Activated B cell treated with CpG ODN at 0.5 μM for 24 hours (primary cell): Measurements from ENCODE around the gene GPR32. TPM values are rescaled to one million over a fixed set of nuclear protein-coding genes. Genes with fewer than 3 reads are reported as not detected.

Source experiments
- ATAC-seq: fragments of 200-7000 bp; cut with Tn5 transposase; one replicate; pipeline ENCODE4 v1.10.0; 2021; ENCODE audit warnings: low read depth, mild to moderate bottlenecking, moderate library complexity
- CTCF ChIA-PET: fragments of 350-600 bp; sonication (Branson Sonifier 250); formaldehyde crosslinking; loops from one replicate; lab custom pipeline; 2021; ENCODE audit warnings: antibody characterized with exemption; lab: Charles Lee
- POLR2A ChIA-PET: fragments of 350-600 bp; sonication (Branson Sonifier 250); formaldehyde crosslinking; loops from one replicate; lab custom pipeline; 2021; ENCODE audit warnings: antibody characterized with exemption; lab: Charles Lee
- DNase-seq: peaks from one replicate; pipeline ENCODE4 v3.0.0; 2022
- H3K27ac Mint-ChIP-seq: one replicate; pipeline ENCODE4 v1.8.0; 2020; ENCODE audit warnings: mixed read lengths
- H3K27me3 Mint-ChIP-seq: one replicate; pipeline ENCODE4 v1.8.0; 2021; ENCODE audit warnings: mixed read lengths
- H3K36me3 Mint-ChIP-seq: one replicate; pipeline ENCODE4 v1.8.0; 2021; ENCODE audit warnings: low read depth, mixed read lengths
- H3K4me1 Mint-ChIP-seq: one replicate; pipeline ENCODE4 v1.8.0; 2021; ENCODE audit warnings: mixed read lengths
- H3K4me3 Mint-ChIP-seq: one replicate; pipeline ENCODE4 v1.8.0; 2020; ENCODE audit warnings: mild to moderate bottlenecking, mixed read lengths
- H3K9me3 Mint-ChIP-seq: one replicate; pipeline ENCODE4 v1.8.0; 2020; ENCODE audit warnings: mixed read lengths
- CTCF ChIP-seq: fragments of 200-600 bp; IDR thresholded peaks from one replicate; pipeline ENCODE4 v1.8.0; 2022; ENCODE audit warnings: antibody characterized with exemption, mild to moderate bottlenecking
- intact Hi-C: fragments of 100-400 bp; cut with micrococcal nuclease; formaldehyde crosslinking; loops from one replicate; pipeline ENCODE4 v1.15.1; 2024
- total RNA-seq: library from RNA; stranded (reverse); gene quantifications from 2 replicates; pipeline ENCODE4 v1.2.3, GENCODE V29; 2022

Gene GPR32
- total RNA-seq, 1 donor from 2014 or later: not detected

DNA sequence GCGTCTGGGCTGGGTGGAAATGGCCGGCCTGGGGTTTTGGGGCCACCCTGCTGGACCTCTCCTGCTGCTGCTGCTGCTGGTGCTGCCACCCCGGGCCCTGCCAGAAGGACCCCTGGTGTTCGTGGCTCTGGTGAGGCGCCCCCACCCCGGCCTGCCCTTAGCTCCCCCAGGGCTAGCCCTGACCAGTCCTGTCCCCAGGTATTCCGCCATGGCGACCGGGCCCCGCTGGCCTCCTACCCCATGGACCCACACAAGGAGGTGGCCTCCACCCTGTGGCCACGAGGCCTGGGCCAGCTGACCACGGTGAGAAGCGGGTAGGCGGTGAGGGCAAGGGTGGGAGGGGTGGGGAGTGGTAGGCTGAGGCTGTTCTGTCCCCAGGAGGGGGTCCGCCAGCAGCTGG is 20.1 kb downstream of the GPR32 start, which contains the start of gene ACP4:
TSS of gene ACP4 (plus strand) at position 20 of the 400 bp plus-strand sequence. CDS start at position 20, 0 bp downstream.
- no peak for ATAC-seq
- Mint-ChIP-seq H3K4me1 (peaks cover 9% of the 10 kb centered on the region), H3K27me3 (no peaks in the 10 kb centered on the region), H3K4me3 (no peak within 1 kb of the TSS), H3K36me3 (peaks cover 3% of the 10 kb centered on the region), H3K9me3 (no peaks in the 10 kb centered on the region), H3K27ac (no peak within 1 kb of the TSS)
- DNase-seq: no peak
- TF ChIP-seq CTCF: no peak
- ChIA-PET CTCF (no interaction called here), POLR2A (no interaction called here)
- intact Hi-C loops: no loop called here

DNA sequence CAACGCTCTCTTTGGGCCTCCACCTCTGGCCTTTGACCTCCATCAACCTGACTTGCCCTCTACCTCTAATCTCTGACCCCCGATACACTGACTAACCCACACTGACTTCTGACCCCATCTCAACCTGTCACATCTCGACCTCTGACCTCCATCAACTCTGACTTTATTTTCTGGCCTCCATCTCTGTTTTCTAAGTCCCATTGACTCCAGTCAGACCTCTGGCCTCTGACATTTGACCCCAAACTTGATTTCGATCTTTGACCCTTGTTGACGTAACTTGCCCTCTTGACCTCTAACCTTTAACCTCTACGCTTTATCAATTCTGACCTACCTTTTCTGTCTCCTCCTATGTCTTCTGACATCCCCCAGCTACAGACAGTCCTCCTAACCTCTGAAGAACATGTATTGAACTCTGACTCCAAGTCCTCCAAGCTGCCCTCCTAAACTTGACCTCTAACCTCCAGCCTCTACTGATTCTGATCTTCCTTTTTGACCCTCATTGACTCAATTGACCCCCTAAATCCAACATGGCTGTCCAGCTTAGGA is 20.7 kb downstream of the GPR32 start:
- Mint-ChIP-seq H3K27me3 (no peaks in the 10 kb centered on the region), H3K4me1 (peaks cover 9% of the 10 kb centered on the region), H3K36me3 (peaks cover 4% of the 10 kb centered on the region), H3K4me3 (no peak overlapping the region), H3K9me3 (no peaks in the 10 kb centered on the region), H3K27ac (no peak overlapping the region)
- no peak for ATAC-seq
- no peak for DNase-seq
- intact Hi-C loops: no loop called here
- TF ChIP-seq CTCF: no peak
- CTCF ChIA-PET: no interaction called here
- POLR2A ChIA-PET: no interaction called here

GRCh38 chr19:50791594-50792271 is 21.5 kb downstream of the GPR32 start:
- Mint-ChIP-seq H3K9me3 (no peaks in the 10 kb centered on the region), H3K27me3 (no peaks in the 10 kb centered on the region), H3K36me3 (peaks cover 4% of the 10 kb centered on the region), H3K4me3 (no peak overlapping the region), H3K27ac (no peak overlapping the region), H3K4me1 (peaks cover 9% of the 10 kb centered on the region)
- intact Hi-C loops: no loop called here
- ATAC-seq (no peak), DNase-seq (no peak)
- ChIA-PET CTCF (interaction anchor here (2.4 kb wide), 1 partner anchor 130 kb away, joined by 6 read pairs; no protein-coding TSS in a partner anchor), POLR2A (interaction anchor here (0.6 kb wide), 1 partner anchor 122 kb away, joined by 3 read pairs; no protein-coding TSS in a partner anchor)
- TF ChIP-seq CTCF: no peak

DNA sequence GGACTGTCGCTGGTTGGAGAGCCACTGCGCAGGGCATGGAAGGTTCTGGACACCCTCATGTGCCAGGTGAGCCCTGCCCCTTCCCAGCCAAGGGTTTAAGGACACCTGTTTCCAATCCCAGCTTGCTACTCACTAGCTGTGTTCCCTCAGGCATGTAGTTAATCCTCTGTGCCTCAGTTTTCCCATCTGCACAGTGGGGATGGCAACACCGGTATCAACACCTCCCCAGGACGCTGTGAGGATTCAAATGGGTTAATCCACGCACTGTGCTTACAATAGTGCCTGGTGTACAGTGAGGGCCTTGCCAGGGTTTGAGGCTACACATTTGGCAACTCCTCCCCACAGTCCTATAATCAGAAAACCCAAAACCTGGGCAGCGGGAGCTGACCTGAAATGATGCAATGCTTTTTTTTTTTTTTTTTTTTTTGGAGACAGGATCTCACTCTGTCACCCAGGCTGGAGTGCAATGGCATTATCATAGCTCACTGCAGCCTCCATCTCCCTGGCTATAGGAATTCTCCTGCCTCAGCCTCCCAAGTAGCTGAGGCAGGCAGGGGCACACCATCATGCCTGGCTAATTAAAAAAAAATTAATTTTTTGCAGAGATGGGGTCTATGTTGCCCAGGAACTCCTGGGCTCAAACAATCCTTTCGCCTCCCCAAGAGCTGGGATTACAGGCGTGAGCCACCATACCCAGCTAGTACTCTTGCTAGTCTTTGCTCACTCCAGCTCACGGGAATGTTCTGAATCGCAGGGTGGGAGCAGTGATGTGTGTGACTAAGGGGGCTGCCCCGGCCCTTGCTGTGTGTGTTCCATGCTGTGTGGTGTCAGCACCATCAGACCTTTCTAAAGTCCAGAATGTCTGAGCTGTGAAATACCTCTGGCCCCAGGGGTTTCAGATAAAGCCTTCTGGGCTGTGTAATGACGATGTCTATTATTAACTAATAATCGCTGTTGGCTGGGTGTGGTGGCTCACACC is 22.3 kb downstream of the GPR32 start:
- POLR2A ChIA-PET: interaction anchor here (0.6 kb wide), 2 partner anchors 123 to 422 kb away, joined by 3 read pairs; no protein-coding TSS in a partner anchor
- no peaks in the 10 kb centered on the region for H3K27me3 Mint-ChIP-seq
- CTCF ChIA-PET: interaction anchor here (2.4 kb wide), 1 partner anchor 129 kb away, joined by 6 read pairs; no protein-coding TSS in a partner anchor

More for the DNA sequence above, 22.3 kb downstream of the GPR32 start:
- DNase-seq (no peak), ATAC-seq (no peak)
- Mint-ChIP-seq H3K27ac (no peak overlapping the region), H3K9me3 (no peaks in the 10 kb centered on the region), H3K4me1 (peaks cover 9% of the 10 kb centered on the region), H3K36me3 (peaks cover 10% of the 10 kb centered on the region), H3K4me3 (no peak overlapping the region)
- no peak for TF ChIP-seq CTCF
- intact Hi-C loops: no loop called here
